A673 (cell line): Measurements from ENCODE around the gene EGLN3.

ENCODE experiments used
- EZH2 ChIP-seq: fragments of 200-600 bp; sonication (generic); IDR thresholded peaks from 2 replicates; pipeline ENCODE4 v1.6.1; 2017; ENCODE audit warnings: borderline replicate concordance, low read depth, mild to moderate bottlenecking, mixed read lengths, antibody characterized with exemption, low read length; ENCODE audit not compliant: poor library complexity, severe bottlenecking
- TF ChIP-seq, protein P1 (sequence below): fragments of 300-800, 200-600 bp; sonication (generic); conservative IDR thresholded peaks from 2 replicates; pipeline ENCODE4 v1.5.1; 2017; ENCODE audit warnings: low read depth, mild to moderate bottlenecking, antibody characterized with exemption, low read length, moderate library complexity, mixed read lengths

DNA sequence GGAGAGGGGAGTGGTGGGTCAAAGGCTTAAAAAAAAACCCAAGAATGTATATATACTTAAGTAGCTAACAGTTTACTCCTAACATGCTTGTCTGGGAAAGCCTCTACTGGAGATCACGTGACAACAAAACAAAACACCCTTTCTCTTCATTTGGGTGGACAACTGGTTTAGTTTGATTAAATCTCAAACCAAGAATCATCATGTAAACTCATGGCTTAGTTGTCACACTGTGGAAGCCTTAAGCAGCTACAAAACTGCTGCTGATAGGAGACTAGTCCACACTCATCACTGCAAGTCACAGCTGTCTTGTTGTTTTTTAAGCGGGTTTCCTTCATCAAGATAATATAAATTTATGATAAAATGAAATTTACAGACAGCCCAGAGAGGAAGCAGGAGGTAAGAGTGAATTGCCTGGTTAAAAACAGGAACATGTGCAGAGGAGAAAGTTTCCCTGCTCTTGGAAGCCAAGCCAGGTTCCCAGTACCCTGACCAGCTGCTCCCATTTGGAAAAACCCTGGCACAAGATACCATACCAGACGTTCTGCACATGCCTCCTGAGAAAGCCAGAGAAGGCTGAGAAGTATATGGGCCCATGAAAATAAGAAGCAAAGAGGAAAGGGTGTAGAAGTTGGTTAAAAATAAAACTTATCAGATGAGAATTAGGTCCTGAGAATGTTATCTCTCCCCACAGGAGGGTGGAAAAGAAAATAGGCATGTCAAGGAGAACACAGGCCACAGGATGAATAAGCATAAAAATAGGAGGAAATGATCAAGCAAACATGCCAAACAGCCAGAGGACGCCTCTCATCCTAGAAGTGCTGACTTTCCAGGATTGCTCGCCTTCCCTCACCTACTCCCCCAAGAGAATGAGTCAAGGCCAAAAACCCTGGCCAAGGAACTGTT is 34.0 kb downstream of the EGLN3 start:
- TF ChIP-seq, protein P1, sequence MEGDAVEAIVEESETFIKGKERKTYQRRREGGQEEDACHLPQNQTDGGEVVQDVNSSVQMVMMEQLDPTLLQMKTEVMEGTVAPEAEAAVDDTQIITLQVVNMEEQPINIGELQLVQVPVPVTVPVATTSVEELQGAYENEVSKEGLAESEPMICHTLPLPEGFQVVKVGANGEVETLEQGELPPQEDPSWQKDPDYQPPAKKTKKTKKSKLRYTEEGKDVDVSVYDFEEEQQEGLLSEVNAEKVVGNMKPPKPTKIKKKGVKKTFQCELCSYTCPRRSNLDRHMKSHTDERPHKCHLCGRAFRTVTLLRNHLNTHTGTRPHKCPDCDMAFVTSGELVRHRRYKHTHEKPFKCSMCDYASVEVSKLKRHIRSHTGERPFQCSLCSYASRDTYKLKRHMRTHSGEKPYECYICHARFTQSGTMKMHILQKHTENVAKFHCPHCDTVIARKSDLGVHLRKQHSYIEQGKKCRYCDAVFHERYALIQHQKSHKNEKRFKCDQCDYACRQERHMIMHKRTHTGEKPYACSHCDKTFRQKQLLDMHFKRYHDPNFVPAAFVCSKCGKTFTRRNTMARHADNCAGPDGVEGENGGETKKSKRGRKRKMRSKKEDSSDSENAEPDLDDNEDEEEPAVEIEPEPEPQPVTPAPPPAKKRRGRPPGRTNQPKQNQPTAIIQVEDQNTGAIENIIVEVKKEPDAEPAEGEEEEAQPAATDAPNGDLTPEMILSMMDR = no peak
- TF ChIP-seq EZH2 = no peak
